ENCODE data around the gene TLR8. TPM values are rescaled to one million over a fixed set of nuclear protein-coding genes. Genes with fewer than 3 reads are reported as not detected.

TLR8 gene
- total RNA-seq, 2 donors from 2014 or later, result not detected

DNA sequence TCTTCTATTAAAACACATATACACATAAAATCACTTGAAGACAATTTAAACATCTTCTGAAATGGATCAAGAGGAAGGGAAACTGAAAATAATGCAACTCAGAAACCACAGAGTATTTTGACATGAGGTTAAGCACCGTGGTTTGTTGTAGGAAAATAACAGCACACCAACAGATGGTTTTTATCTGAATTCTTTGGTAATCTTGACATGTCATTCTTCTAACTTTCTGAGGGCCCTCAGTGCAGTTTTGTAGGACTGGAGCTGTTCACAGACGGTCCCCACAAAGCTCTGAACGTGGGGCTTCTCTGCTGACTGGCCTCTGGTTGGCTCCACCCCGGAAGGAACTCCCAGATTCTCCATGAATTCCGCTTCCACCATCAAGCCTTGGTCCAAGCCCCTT is 16.0 kb upstream of the TLR8 start:
- Mint-ChIP-seq H3K4me3 (no peak overlapping the region), H3K27me3 (ENCODE audit: insufficient read depth) (no peaks in the 10 kb centered on the region), H3K4me1 (no peaks in the 10 kb centered on the region), H3K9me3 (peaks cover 48% of the 10 kb centered on the region), H3K27ac (no peak overlapping the region), H3K36me3 (ENCODE audit: low read depth) (no peaks in the 10 kb centered on the region)
- Histone ChIP-seq H3K4me3 (ENCODE audit: low read length) (no peak overlapping the region), H3K27me3 (ENCODE audit: control insufficient read depth, insufficient read depth, low read length, poor library complexity, severe bottlenecking) (no peaks in the 10 kb centered on the region), H3K36me3 (ENCODE audit: control insufficient read depth, insufficient read depth, low read length) (no peaks in the 10 kb centered on the region), H3K27ac (ENCODE audit: low read depth, low read length) (no peak overlapping the region), H3K4me1 (ENCODE audit: control insufficient read depth, insufficient read depth, low read length) (no peaks in the 10 kb centered on the region), H3K9me3 (ENCODE audit: control insufficient read depth, low read length) (no peaks in the 10 kb centered on the region), H3K9ac (ENCODE audit: extremely low read depth, low read length, poor library complexity, severe bottlenecking) (no peak overlapping the region)
- DNase-seq, result no peak
- TF ChIP-seq, protein P1, sequence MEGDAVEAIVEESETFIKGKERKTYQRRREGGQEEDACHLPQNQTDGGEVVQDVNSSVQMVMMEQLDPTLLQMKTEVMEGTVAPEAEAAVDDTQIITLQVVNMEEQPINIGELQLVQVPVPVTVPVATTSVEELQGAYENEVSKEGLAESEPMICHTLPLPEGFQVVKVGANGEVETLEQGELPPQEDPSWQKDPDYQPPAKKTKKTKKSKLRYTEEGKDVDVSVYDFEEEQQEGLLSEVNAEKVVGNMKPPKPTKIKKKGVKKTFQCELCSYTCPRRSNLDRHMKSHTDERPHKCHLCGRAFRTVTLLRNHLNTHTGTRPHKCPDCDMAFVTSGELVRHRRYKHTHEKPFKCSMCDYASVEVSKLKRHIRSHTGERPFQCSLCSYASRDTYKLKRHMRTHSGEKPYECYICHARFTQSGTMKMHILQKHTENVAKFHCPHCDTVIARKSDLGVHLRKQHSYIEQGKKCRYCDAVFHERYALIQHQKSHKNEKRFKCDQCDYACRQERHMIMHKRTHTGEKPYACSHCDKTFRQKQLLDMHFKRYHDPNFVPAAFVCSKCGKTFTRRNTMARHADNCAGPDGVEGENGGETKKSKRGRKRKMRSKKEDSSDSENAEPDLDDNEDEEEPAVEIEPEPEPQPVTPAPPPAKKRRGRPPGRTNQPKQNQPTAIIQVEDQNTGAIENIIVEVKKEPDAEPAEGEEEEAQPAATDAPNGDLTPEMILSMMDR (conservative IDR thresholded peaks at IDR 0.05), result no peak
- WGBS, 2 experiments (ENCODE audit: insufficient coverage in 1 of 2, insufficient read length in 1 of 2), result 86 to 87% methylated on average over 3 to 5 of the region's 5 CpGs

DNA sequence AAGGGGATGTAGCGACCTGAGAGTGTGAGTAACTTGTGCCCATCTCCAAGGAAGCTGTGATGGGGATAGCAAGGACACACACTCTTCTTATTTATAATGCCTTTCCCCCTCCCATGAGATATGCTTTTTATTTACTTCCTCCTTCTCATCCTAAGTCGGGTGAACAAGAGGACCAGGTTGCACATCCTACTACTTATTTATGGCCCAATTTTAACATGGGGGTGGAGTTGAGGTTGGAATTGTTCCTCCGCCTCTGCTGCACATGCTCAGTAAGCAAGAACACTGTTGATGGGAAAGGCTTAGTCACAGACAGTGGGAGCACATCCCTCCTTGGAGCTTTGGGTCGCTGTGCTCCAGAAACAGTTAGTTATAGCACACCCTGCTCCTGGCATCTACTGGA is 15.2 kb upstream of the TLR8 start:
- Histone ChIP-seq H3K9me3 (ENCODE audit: control insufficient read depth, low read length) (no peaks in the 10 kb centered on the region), H3K4me3 (ENCODE audit: low read length) (no peak overlapping the region), H3K4me1 (ENCODE audit: control insufficient read depth, insufficient read depth, low read length) (no peaks in the 10 kb centered on the region), H3K27me3 (ENCODE audit: control insufficient read depth, insufficient read depth, low read length, poor library complexity, severe bottlenecking) (no peaks in the 10 kb centered on the region), H3K36me3 (ENCODE audit: control insufficient read depth, insufficient read depth, low read length) (no peaks in the 10 kb centered on the region), H3K9ac (ENCODE audit: extremely low read depth, low read length, poor library complexity, severe bottlenecking) (no peak overlapping the region), H3K27ac (ENCODE audit: low read depth, low read length) (no peak overlapping the region)
- Mint-ChIP-seq H3K36me3 (ENCODE audit: low read depth) (no peaks in the 10 kb centered on the region), H3K4me3 (no peak overlapping the region), H3K27me3 (ENCODE audit: insufficient read depth) (no peaks in the 10 kb centered on the region), H3K4me1 (no peaks in the 10 kb centered on the region), H3K27ac (no peak overlapping the region), H3K9me3 (peaks cover 46% of the 10 kb centered on the region)
- 79% methylated on average over 3 of the region's 4 CpGs; no CpG with 5 or more reads in 1 of the 2 experiments for WGBS, 2 experiments (ENCODE audit: insufficient coverage in 1 of 2, insufficient read length in 1 of 2)
- DNase-seq, result no peak
- TF ChIP-seq, protein P1 (conservative IDR thresholded peaks at IDR 0.05), result no peak

DNA sequence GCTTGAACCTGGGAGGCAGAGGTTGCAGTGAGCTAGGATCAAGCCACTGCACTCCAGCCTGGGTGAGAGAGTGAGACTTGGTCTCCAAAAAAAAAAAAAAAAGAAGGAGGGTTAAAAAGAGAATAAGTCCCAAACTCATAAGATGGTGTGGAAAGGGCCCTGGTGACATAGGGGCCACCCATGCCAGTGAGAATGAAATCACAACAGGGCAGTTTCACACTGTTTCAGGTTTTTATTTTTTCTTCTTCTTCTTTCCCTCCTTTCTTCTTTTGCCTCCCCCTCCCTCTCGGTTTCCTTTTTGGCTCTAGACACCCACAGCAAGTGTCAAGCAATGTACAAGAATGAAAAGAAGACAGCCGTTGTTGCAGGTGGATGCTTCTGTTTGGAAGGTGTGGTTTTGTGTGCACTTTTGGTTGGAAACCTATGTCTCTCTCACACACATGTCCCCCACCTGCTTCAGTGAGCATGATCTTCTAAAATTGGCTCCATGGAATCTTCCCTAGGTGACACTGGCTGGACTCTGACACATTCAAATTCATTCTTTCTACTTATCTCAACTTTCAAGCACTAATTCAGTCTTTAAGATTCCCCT is 14.4 kb upstream of the TLR8 start:
- H3K9me3 ChIP-seq (ENCODE audit: control insufficient read depth, low read length), result no peaks in the 10 kb centered on the region
- no peaks in the 10 kb centered on the region for H3K27me3 ChIP-seq (ENCODE audit: control insufficient read depth, insufficient read depth, low read length, poor library complexity, severe bottlenecking)
- no peak overlapping the region for H3K4me3 Mint-ChIP-seq
- no peaks in the 10 kb centered on the region for H3K36me3 Mint-ChIP-seq (ENCODE audit: low read depth)
- H3K27me3 Mint-ChIP-seq (ENCODE audit: insufficient read depth), result no peaks in the 10 kb centered on the region
- H3K36me3 ChIP-seq (ENCODE audit: control insufficient read depth, insufficient read depth, low read length), result no peaks in the 10 kb centered on the region
- H3K27ac ChIP-seq (ENCODE audit: low read depth, low read length), result no peak overlapping the region
- no peaks in the 10 kb centered on the region for H3K4me1 ChIP-seq (ENCODE audit: control insufficient read depth, insufficient read depth, low read length)
- no peak overlapping the region for H3K27ac Mint-ChIP-seq
- H3K4me1 Mint-ChIP-seq, result no peaks in the 10 kb centered on the region
- no CpG with 5 or more reads among the region's 2 CpGs for WGBS, 2 experiments (ENCODE audit: insufficient coverage in 1 of 2, insufficient read length in 1 of 2)
- H3K9me3 Mint-ChIP-seq, result peaks cover 46% of the 10 kb centered on the region
- no peak overlapping the region for H3K4me3 ChIP-seq (ENCODE audit: low read length)
- TF ChIP-seq, protein P1 (conservative IDR thresholded peaks at IDR 0.05), result no peak
- no peak for DNase-seq
- H3K9ac ChIP-seq (ENCODE audit: extremely low read depth, low read length, poor library complexity, severe bottlenecking), result no peak overlapping the region
